GM18520 (cell line): ENCODE results near the gene SLC25A26.
"Not testable (repeated sequence)": the region's sequence is repeated elsewhere in the genome, so short reads cannot be mapped to it uniquely, and the experiment has no call there.

Experiments used
- ATAC-seq: cut with Tn5 transposase; IDR thresholded peaks from one replicate; pipeline ENCODE4 v1.9.1; 2021; ENCODE audit not compliant: unreplicated experiment

SLC25A26 gene

GRCh38 chr3:66406831-66407610 is 186.2 kb downstream of the SLC25A26 start:
- no peak for ATAC-seq

GRCh38 chr3:66407611-66408218 is 186.9 kb downstream of the SLC25A26 start:
- peak; percentile 68 for ATAC-seq

GRCh38 chr3:66409771-66410754 is 189.3 kb downstream of the SLC25A26 start:
- ATAC-seq: no peak

- no peak for ATAC-seq
Observed at GRCh38 chr3:66410976-66411375, 190.2 kb downstream of the SLC25A26 start.

- ATAC-seq: no peak
Observed at GRCh38 chr3:66411474-66411873, 190.7 kb downstream of the SLC25A26 start.

- ATAC-seq: no peak
Observed at GRCh38 chr3:66411961-66412887, 191.4 kb downstream of the SLC25A26 start.

- no peak for ATAC-seq
Observed at GRCh38 chr3:66413151-66413751, 192.4 kb downstream of the SLC25A26 start.

- ATAC-seq: no peak
Observed at GRCh38 chr3:66414846-66415245, 194.0 kb downstream of the SLC25A26 start.

- no peak for ATAC-seq
Observed at GRCh38 chr3:66415867-66416428, 195.1 kb downstream of the SLC25A26 start.

GRCh38 chr3:66416556-66417304 is 195.9 kb downstream of the SLC25A26 start:
- ATAC-seq: no peak

- ATAC-seq: no peak
Observed at GRCh38 chr3:66418475-66418931, 197.7 kb downstream of the SLC25A26 start.

- no peak for ATAC-seq
Observed at GRCh38 chr3:66419036-66419435, 198.2 kb downstream of the SLC25A26 start.

- ATAC-seq: not testable (repeated sequence)
Observed at GRCh38 chr3:66421144-66421543, 200.3 kb downstream of the SLC25A26 start.

- not testable (repeated sequence) for ATAC-seq
Observed at GRCh38 chr3:66421893-66422292, 201.1 kb downstream of the SLC25A26 start.

- ATAC-seq: no peak
Observed at GRCh38 chr3:66423791-66424190, 203.0 kb downstream of the SLC25A26 start.

- ATAC-seq: no peak
Observed at GRCh38 chr3:66425032-66425431, 204.2 kb downstream of the SLC25A26 start.

- ATAC-seq: no peak
Observed at GRCh38 chr3:66425576-66426114, 204.8 kb downstream of the SLC25A26 start.

- no peak for ATAC-seq
Observed at GRCh38 chr3:66426135-66426534, 205.3 kb downstream of the SLC25A26 start.
